ENCODE data around the gene AGTRAP.

AGTRAP gene

GRCh38 chr1:11779715-11780379 is 43.9 kb downstream of the AGTRAP start:
- no peak overlapping the region for H3K4me3 ChIP-seq (ENCODE audit: control insufficient read depth, low read depth, low read length)
- no peak for DNase-seq (ENCODE audit: low read depth)
- TF ChIP-seq CTCF (IDR thresholded peaks at IDR 0.05; ENCODE audit: control insufficient read depth, insufficient read depth, low read depth, low read length, missing control alignments): no peak

- no peak for TF ChIP-seq CTCF (IDR thresholded peaks at IDR 0.05; ENCODE audit: control insufficient read depth, insufficient read depth, low read depth, low read length, missing control alignments)
- H3K4me3 ChIP-seq (ENCODE audit: control insufficient read depth, low read depth, low read length): no peak overlapping the region
- DNase-seq (ENCODE audit: low read depth): no peak
Observed at GRCh38 chr1:11780380-11781147, 44.6 kb downstream of the AGTRAP start.

- DNase-seq (ENCODE audit: low read depth): no peak
- H3K4me3 ChIP-seq (ENCODE audit: control insufficient read depth, low read depth, low read length): no peak overlapping the region
- no peak for TF ChIP-seq CTCF (IDR thresholded peaks at IDR 0.05; ENCODE audit: control insufficient read depth, insufficient read depth, low read depth, low read length, missing control alignments)
Observed at GRCh38 chr1:11781297-11781696, 45.4 kb downstream of the AGTRAP start.

- TF ChIP-seq CTCF (IDR thresholded peaks at IDR 0.05; ENCODE audit: control insufficient read depth, insufficient read depth, low read depth, low read length, missing control alignments): no peak
- DNase-seq (ENCODE audit: low read depth): no peak
- no peak overlapping the region for H3K4me3 ChIP-seq (ENCODE audit: control insufficient read depth, low read depth, low read length)
Observed at GRCh38 chr1:11782127-11782708, 46.3 kb downstream of the AGTRAP start.

GRCh38 chr1:11783556-11783955 is 47.6 kb downstream of the AGTRAP start:
- TF ChIP-seq CTCF (IDR thresholded peaks at IDR 0.05; ENCODE audit: control insufficient read depth, insufficient read depth, low read depth, low read length, missing control alignments): no peak
- H3K4me3 ChIP-seq (ENCODE audit: control insufficient read depth, low read depth, low read length): no peak overlapping the region
- DNase-seq (ENCODE audit: low read depth): no peak

GRCh38 chr1:11784256-11784992 is 48.5 kb downstream of the AGTRAP start:
- no peak for TF ChIP-seq CTCF (IDR thresholded peaks at IDR 0.05; ENCODE audit: control insufficient read depth, insufficient read depth, low read depth, low read length, missing control alignments)
- no peak overlapping the region for H3K4me3 ChIP-seq (ENCODE audit: control insufficient read depth, low read depth, low read length)
- DNase-seq (ENCODE audit: low read depth): no peak

Data from AG09309 (cell line).